Gastroesophageal sphincter (tissue), 4 donors: ENCODE data around the gene MED16. TPM values are rescaled to one million over a fixed set of nuclear protein-coding genes. Genes with fewer than 3 reads are reported as not detected.
A peak's percentile ranks its signal among the peaks of the same experiment; 100 is the strongest.

ENCODE experiments used
- ATAC-seq: fragments of 150-250 bp; one replicate; pipeline ENCODE4 v1.9.1; 2016; ENCODE audit warnings: mild to moderate bottlenecking, moderate library complexity
- H3K27ac ChIP-seq, 4 donors: fragments of 200-600 bp; sonication (generic) in 3 of 4; 1 replicate in 3 of 4; 2 replicates in 1 of 4; pipeline ENCODE4 v1.5.1; 2016 to 2019
- H3K27me3 ChIP-seq: fragments of 200-600 bp; sonication (generic); one replicate; pipeline ENCODE4 v1.5.1; 2019
- H3K36me3 ChIP-seq, 2 donors: fragments of 200-600 bp; sonication (generic); one replicate each; pipeline ENCODE4 v1.5.1; 2019; ENCODE audit warnings: control low read depth in 1 of 2
- H3K4me1 ChIP-seq, 3 donors: fragments of 200-600 bp; sonication (generic); 1 replicate in 2 of 3; 2 replicates in 1 of 3; pipeline ENCODE4 v1.5.1; 2016 to 2019; ENCODE audit warnings: control low read depth in 2 of 3
- H3K4me3 ChIP-seq, 2 donors: fragments of 200-600 bp; sonication (generic); one replicate each; pipeline ENCODE4 v1.5.1; 2019; ENCODE audit warnings: mild to moderate bottlenecking in 1 of 2, moderate library complexity in 1 of 2
- H3K9me3 ChIP-seq, 3 donors: fragments of 200-600 bp; sonication (generic); one replicate each; pipeline ENCODE4 v1.5.1; 2017 to 2019; ENCODE audit warnings: control low read depth in 2 of 3
- CTCF ChIP-seq, 4 experiments: fragments of 200-600 bp in 2 of 4; fragments of 450-650 bp in 2 of 4; sonication (generic) in 1 of 4; IDR thresholded peaks; one replicate each; pipeline ENCODE4 v1.5.1; 2017 to 2019; ENCODE audit warnings: antibody characterized with exemption in 4 of 4, mild to moderate bottlenecking in 2 of 4, moderate library complexity in 2 of 4
- EP300 ChIP-seq: sonication (generic); formaldehyde crosslinking; IDR thresholded peaks from one replicate; pipeline ENCODE4 v1.6.1; 2017; ENCODE audit warnings: antibody characterized with exemption, mild to moderate bottlenecking
- POLR2A ChIP-seq, 2 donors: fragments of 450-650 bp; IDR thresholded peaks; one replicate each; pipeline ENCODE4 v1.6.1; 2017; ENCODE audit warnings: antibody characterized with exemption in 2 of 2, mild to moderate bottlenecking in 2 of 2, moderate library complexity in 1 of 2
- POLR2AphosphoS5 ChIP-seq: sonication (generic); formaldehyde crosslinking; IDR thresholded peaks from one replicate; pipeline ENCODE4 v1.6.1; 2017; ENCODE audit warnings: antibody characterized with exemption
- WGBS, 2 donors: methylation state at CpG; one replicate each; pipeline ENCODE4 v1.1.5; 2018; ENCODE audit warnings: low coverage in 1 of 2; 5-methylcytosine and 5-hydroxymethylcytosine counted together
- total RNA-seq, 4 donors: library from RNA; depleted of rRNA; stranded (reverse); fragments of >200 nt; gene quantifications; one replicate each; pipeline ENCODE4 v1.1.0, GENCODE V29; 2016

Gene MED16
- total RNA-seq, 4 donors from 2014 or later = 20.2 to 40.3 (median 28.1) TPM

GRCh38 chr19:925526-926322, 32.7 kb upstream of the MED16 start, which contains the start of gene ARID3A:
Gene ARID3A (plus strand): TSS chr19:926035. CDS start chr19:929529, 3,494 bp downstream.
- TF ChIP-seq EP300 (no peak), CTCF (IDR thresholded peaks at IDR 0.05) (no peak), POLR2A (IDR thresholded peaks at IDR 0.05) (peak in 1 of 2 donors; percentile 45)
- Histone ChIP-seq H3K4me3 (peak within 1 kb of the TSS; percentile 79 to 93), H3K36me3 (peaks cover 0 to 15% of the 10 kb centered on the region in 2 donors), H3K27me3 (peaks cover 8% of the 10 kb centered on the region), H3K9me3 (no peaks in the 10 kb centered on the region), H3K27ac (peak within 1 kb of the TSS; percentile 68 to 89 (median 84)), H3K4me1 (peaks cover 0 to 59% (median 11%) of the 10 kb centered on the region in 3 donors)
- 0% methylated on average over 2 to 3 of the region's 97 CpGs for WGBS, 2 donors
- ATAC-seq = peak; percentile 82

GRCh38 chr19:925087-925525, 32.1 kb upstream of the MED16 start:
- Histone ChIP-seq H3K36me3 (peaks cover 0 to 14% of the 10 kb centered on the region in 2 donors), H3K27me3 (peaks cover 15% of the 10 kb centered on the region), H3K4me3 (peak overlapping the region; percentile 79 to 93), H3K9me3 (no peaks in the 10 kb centered on the region), H3K4me1 (peaks cover 0 to 65% (median 14%) of the 10 kb centered on the region in 3 donors), H3K27ac (peak overlapping the region; percentile 68 to 89 (median 84))
- WGBS, 2 donors = no CpG with 5 or more reads among the region's 39 CpGs
- TF ChIP-seq POLR2AphosphoS5 (no peak), POLR2A (IDR thresholded peaks at IDR 0.05) (no peak), CTCF (IDR thresholded peaks at IDR 0.05) (no peak), EP300 (no peak)
- ATAC-seq = peak; percentile 61

GRCh38 chr19:924553-925086, 31.6 kb upstream of the MED16 start:
- Histone ChIP-seq H3K27ac (peak overlapping the region in 2 of 4 donors; percentile 85 to 89), H3K9me3 (no peaks in the 10 kb centered on the region), H3K36me3 (peaks cover 0 to 10% of the 10 kb centered on the region in 2 donors), H3K27me3 (peaks cover 20% of the 10 kb centered on the region), H3K4me3 (peak overlapping the region; percentile 79 to 93), H3K4me1 (peaks cover 0 to 70% (median 19%) of the 10 kb centered on the region in 3 donors)
- no peak for TF ChIP-seq EP300
- TF ChIP-seq CTCF (IDR thresholded peaks at IDR 0.05) = no peak
- TF ChIP-seq POLR2AphosphoS5 = no peak
- TF ChIP-seq POLR2A (IDR thresholded peaks at IDR 0.05) = no peak
- no peak for ATAC-seq
- 4 to 23% methylated on average over 5 to 7 of the region's 31 CpGs for WGBS, 2 donors

- Histone ChIP-seq H3K36me3 (no peaks in the 10 kb centered on the region), H3K9me3 (no peaks in the 10 kb centered on the region), H3K27ac (no peak overlapping the region), H3K27me3 (peaks cover 57% of the 10 kb centered on the region), H3K4me3 (peak overlapping the region in 1 of 2 donors; percentile 26), H3K4me1 (peaks cover 0 to 74% (median 30%) of the 10 kb centered on the region in 3 donors)
- TF ChIP-seq CTCF (IDR thresholded peaks at IDR 0.05) (no peak), POLR2A (IDR thresholded peaks at IDR 0.05) (no peak), EP300 (no peak), POLR2AphosphoS5 (no peak)
- WGBS, 2 donors = 0 to 4% methylated on average over 4 to 13 of the region's 84 CpGs
- no peak for ATAC-seq
Measured at GRCh38 chr19:920051-920864, 27.3 kb upstream of the MED16 start.
